Mesodermal cell (in vitro differentiated cells): ENCODE measurements around the gene LILRB5.
"Not testable (repeated sequence)": the region's sequence is repeated elsewhere in the genome, so short reads cannot be mapped to it uniquely, and the experiment has no call there.

Experiments used
- H3K27ac ChIP-seq: 2 replicates; pipeline ENCODE4 v1.7.0; 2013; ENCODE audit warnings: mild to moderate bottlenecking, low read depth, low read length, moderate library complexity; ENCODE audit not compliant: severe bottlenecking
- H3K36me3 ChIP-seq: 2 replicates; pipeline ENCODE4 v1.7.1; 2013; ENCODE audit warnings: mild to moderate bottlenecking, low read length, moderate library complexity; ENCODE audit not compliant: control insufficient read depth, insufficient read depth
- H3K4me1 ChIP-seq: one replicate; pipeline ENCODE4 v1.7.1; 2013; ENCODE audit warnings: mild to moderate bottlenecking, low read length; ENCODE audit not compliant: insufficient read depth, control insufficient read depth, poor library complexity, severe bottlenecking
- H3K4me3 ChIP-seq: 2 replicates; pipeline ENCODE4 v1.7.0; 2013; ENCODE audit warnings: low read length, control low read depth, mild to moderate bottlenecking; ENCODE audit not compliant: insufficient read depth, poor library complexity, severe bottlenecking; ENCODE audit errors: extremely low read depth
- H3K9me3 ChIP-seq: 2 replicates; pipeline ENCODE4 v1.7.1; 2013; ENCODE audit warnings: mild to moderate bottlenecking, low read length, moderate library complexity; ENCODE audit not compliant: control insufficient read depth
- WGBS, 2 experiments: methylation state at CpG; one replicate each; pipeline ENCODE4 v1.1.5; 2013; ENCODE audit warnings: missing lambda C conversion rate in 2 of 2; ENCODE audit not compliant: insufficient coverage in 2 of 2; 5-methylcytosine and 5-hydroxymethylcytosine counted together

Gene LILRB5

DNA sequence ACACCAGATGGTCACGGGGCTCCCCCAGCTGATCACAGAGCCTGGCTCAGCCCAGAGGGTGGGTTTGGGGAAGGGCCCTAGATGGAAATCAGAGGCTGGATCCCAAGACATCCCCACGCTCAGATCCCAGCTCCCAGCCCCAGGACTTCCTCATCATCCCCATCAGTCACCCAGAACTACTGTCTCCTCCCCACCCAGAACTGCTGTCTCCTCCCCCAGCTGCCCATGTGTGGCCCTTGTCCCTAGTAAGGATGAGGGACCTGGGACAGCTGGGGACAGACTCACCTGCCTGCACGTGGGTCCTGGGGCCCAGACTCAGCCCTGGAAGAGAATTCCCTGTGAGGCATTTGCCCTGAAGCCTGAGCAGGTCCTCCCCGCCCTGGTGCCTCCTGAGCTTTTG is 14.8 kb downstream of the LILRB5 start:
- WGBS, 2 experiments: 44% methylated on average over 1 of the region's 4 CpGs; no CpG with 5 or more reads in 1 of the 2 experiments

DNA sequence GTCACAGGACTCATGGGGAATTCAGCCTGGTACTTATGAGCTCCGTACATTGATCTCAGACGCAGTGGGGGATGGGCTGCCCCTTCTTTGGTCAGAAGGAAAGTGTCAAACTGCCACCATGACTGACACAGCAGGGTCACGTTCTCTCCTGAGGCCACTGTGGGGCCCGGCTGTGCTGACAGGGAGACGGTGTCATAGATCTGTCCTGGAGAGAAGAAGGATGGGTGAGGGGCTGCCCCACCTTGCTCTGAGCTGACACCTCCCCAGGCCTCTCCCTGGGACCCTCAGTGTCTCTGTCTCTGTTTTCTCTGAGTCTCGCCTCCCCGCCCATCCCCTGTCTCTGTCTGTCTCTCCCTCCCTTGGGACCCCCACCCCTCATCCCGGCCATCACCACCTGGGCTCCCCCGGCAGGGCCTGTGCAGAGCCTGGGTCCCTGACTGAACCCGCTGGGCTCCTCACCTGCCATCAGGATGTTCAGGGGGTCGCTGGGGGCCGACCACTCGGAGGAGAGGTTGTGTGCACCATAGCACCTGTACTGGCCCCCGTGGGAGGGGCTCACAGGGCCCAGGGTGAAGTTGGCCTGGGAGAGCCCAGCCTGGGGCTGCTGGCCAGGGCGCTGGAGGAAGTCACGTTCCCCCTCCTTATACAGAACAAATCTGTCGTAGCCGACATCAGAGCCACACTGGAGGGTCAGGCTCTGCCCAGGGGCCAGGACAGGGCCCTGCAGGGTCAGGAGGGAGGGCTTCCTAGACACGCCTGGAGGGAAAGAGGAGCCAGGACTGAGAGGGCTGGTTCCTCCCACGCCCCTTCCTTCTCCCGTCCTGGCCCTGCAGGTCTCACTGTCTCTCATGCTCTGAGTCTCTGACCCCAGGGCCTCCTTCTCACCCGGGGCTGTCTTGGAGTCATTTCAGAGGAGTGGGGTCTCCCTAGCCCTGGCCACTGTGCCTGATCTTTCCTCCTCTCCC is 16.4 kb downstream of the LILRB5 start:
- H3K4me3 ChIP-seq, H3K9me3 ChIP-seq, H3K36me3 ChIP-seq, H3K4me1 ChIP-seq, H3K27ac ChIP-seq: not testable (repeated sequence)
- WGBS, 2 experiments: 77 to 81% methylated on average over 5 to 8 of the region's 22 CpGs

More for the DNA sequence above, 14.8 kb downstream of the LILRB5 start:
- H3K4me1 ChIP-seq, H3K36me3 ChIP-seq, H3K27ac ChIP-seq, H3K4me3 ChIP-seq, H3K9me3 ChIP-seq: not testable (repeated sequence)

DNA sequence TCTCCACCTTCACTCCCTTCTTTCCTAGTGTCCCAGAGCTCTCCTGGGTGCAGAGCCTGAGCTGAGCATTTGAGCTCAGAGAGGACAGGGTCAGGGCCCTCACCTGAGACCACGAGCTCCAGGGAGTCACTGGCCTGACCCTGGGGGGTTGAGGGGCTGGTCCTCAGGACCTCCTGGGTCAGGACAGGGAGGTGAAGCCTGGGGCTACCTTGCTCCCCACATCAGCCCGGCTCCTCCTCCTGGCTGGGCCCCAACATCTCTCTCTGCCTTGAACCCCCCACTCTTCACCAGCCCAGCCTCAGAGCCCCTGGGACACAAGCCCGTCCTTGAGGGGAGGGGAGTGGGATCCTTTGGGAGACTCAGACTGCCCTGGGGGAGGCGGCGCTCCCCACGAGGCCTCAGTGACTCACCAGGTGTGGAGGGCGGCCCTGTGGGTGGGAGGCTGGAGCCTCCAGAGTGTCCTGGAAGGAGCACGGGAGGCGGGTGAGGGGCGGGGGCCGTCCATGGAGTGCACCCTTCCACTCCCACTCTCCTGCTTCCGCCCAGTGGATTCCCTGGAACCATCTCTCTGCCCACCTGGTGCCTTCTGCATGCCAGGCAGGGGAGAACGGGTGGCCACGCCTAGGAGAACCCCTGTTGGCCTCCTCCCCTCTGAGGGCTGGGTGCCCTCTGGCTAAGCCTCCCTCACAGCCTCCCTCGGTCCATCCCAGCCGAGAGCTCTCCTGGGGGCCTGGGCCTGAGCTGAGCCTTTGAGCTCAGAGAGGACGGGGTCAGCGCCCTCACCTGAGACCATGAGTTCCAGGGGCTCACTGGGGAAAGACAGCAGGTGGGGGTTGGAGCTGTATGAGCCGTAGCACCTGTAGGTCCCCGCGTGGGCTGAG is 17.3 kb downstream of the LILRB5 start:
- H3K9me3 ChIP-seq, H3K4me3 ChIP-seq, H3K27ac ChIP-seq, H3K36me3 ChIP-seq, H3K4me1 ChIP-seq: not testable (repeated sequence)
- WGBS, 2 experiments: 71 to 76% methylated on average over 6 of the region's 21 CpGs

DNA sequence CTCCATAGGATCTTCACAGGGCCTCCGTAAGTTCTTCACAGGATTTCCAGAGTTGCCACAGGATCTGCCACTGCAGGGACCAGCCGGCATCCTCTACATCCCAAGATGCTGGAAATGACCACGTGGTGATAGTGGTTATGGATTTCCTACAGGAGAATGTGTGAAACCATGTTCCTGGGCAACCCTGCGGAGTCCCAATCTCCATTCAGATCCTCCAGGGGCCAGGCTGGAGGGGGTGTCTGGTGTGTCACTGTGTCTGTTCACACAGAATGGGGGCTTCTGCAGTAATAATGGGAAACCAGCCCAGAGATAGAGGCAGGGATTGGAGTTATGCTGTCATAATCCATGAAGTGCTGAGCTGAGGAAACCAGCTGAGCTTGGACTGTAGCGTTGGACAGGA is 23.1 kb downstream of the LILRB5 start:
- Histone ChIP-seq H3K36me3 (no peaks in the 10 kb centered on the region), H3K9me3 (peaks cover 10% of the 10 kb centered on the region), H3K4me1 (no peaks in the 10 kb centered on the region), H3K4me3 (no peak overlapping the region), H3K27ac (no peak overlapping the region)
- 87 to 92% methylated on average over 2 to 4 of the region's 5 CpGs for WGBS, 2 experiments

DNA sequence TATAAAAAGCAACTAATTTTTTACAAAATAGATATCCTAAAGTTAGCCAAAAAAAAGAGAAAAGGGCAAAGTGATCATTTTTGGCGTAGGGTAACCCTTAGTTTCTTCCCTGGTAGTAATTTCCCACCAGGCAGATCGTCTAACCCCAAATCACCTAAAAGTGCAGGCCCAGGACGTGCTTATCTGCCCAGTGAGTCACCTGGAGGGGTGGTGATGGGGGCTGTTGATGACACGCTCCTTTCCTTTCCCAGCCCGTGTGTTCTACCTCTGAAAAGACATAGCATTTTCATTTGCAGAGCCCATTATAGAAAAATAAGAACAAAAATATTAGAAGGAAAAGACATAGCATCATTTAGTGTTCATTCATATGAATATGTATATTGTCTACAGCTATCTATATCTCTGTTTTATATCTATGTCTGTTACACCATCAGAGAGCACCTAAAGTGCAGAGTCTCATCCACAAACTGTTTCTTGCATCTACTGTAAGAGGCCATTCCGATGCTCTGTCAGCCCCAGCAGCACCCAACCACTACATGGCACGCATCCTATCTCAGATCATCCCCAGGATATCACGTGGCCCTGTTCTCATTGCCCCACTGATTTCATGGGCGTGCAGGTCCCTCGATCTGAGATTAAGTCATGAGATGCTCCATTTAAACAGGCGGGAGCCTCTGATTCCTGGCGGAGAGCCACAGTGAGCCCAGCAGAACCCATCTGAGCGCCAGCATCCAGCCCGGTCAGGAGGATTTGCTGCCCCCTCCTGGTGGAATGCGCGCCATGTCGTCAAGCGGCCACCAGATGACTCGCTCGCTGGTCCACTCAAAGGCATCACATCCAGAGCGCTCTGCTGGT is 25.8 kb downstream of the LILRB5 start:
- no peaks in the 10 kb centered on the region for H3K36me3 ChIP-seq
- WGBS, 2 experiments: 15 to 16% methylated on average over 16 of the region's 21 CpGs
- H3K4me1 ChIP-seq: no peaks in the 10 kb centered on the region
- peaks cover 18% of the 10 kb centered on the region for H3K9me3 ChIP-seq
- no peak overlapping the region for H3K27ac ChIP-seq
- H3K4me3 ChIP-seq: no peak overlapping the region

DNA sequence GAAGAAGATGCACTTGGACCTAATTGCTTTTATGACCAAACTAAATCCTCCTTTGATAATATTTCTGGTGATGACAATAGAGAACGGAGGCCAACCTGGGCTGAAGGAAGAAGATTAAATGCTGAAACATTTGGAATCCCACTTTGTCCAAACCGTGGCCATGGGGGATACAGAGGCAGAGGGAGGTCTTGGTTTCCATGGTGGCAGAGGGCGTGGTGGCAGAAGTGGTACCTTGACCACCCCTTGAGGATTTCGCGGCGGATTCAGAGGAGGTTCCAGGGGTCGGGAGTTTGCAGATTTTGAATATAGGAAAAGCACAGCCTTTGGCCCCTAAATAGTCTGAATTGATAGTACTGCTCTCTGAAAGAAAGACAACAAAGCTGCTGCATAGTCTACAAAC is 27.0 kb downstream of the LILRB5 start:
- no peak overlapping the region for H3K27ac ChIP-seq
- H3K9me3 ChIP-seq: peaks cover 18% of the 10 kb centered on the region
- no peaks in the 10 kb centered on the region for H3K36me3 ChIP-seq
- no peaks in the 10 kb centered on the region for H3K4me1 ChIP-seq
- WGBS, 2 experiments: 90 to 91% methylated on average over 7 of the region's 7 CpGs
- no peak overlapping the region for H3K4me3 ChIP-seq

DNA sequence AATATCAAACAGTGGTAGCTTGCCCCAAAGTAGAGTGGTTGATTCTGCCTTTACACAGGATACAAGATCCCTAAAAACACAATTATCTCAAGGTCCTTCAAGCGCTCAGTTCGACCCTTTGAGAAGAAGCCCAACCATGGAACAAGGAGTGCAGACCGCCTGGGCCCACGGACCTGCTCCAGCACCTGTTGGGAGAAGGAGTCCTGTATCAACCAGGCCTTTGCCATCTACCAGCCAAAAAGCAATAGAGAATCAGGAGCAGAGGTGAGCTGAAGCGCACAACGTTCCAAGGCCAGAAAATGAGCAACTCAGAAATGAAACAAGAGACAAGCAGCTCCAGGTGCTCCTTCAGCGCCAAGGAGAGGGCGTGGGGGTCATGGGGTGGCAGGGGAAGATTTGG is 27.9 kb downstream of the LILRB5 start:
- no peak overlapping the region for H3K27ac ChIP-seq
- peaks cover 11% of the 10 kb centered on the region for H3K9me3 ChIP-seq
- 90 to 95% methylated on average over 6 of the region's 8 CpGs for WGBS, 2 experiments

DNA sequence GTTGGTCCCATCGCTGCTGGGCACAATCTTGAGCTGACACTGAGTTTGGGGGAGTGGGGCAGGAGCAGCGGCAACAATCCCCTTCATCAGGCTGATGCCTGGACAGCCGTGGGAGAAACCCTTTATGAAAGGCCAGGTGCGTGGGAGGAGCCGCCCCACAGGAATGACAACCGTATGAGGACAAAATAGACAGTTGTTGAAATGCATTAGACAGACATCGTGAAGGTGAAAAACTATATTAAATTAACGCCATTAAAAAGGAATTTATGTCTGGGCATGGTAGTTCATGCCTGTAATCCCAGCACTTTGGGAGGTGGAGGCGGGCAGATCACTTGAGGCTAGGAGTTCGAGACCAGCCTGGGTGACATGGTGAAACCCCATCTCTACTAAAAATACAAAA is 32.5 kb downstream of the LILRB5 start:
- WGBS, 2 experiments: 82 to 95% methylated on average over 3 to 7 of the region's 10 CpGs
- not testable (repeated sequence) for H3K4me1 ChIP-seq, H3K36me3 ChIP-seq, H3K27ac ChIP-seq, H3K4me3 ChIP-seq
- peaks cover 11% of the 10 kb centered on the region for H3K9me3 ChIP-seq

More for the DNA sequence above, 27.9 kb downstream of the LILRB5 start:
- Histone ChIP-seq H3K4me3 (no peak overlapping the region), H3K4me1 (no peaks in the 10 kb centered on the region), H3K36me3 (no peaks in the 10 kb centered on the region)

DNA sequence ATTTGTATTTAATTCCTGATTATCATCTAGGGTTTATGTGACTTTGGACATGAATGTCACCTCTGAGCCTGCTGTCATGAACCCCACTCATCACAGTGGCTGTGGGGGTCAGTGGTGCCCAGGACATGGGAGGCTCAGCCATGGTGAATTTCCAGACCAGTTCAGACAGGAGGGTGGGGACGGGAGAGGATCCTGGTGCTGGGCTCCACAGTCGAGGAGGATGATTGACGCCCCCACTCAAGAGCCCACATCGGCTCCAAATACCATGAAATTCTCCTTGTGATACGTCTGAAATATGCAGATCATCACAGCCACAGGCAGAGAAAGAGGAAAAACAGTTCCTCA is 33.2 kb downstream of the LILRB5 start:
- 95% methylated on average over 3 of the region's 5 CpGs; no CpG with 5 or more reads in 1 of the 2 experiments for WGBS, 2 experiments
- not testable (repeated sequence) for H3K9me3 ChIP-seq, H3K36me3 ChIP-seq, H3K4me1 ChIP-seq, H3K4me3 ChIP-seq, H3K27ac ChIP-seq

DNA sequence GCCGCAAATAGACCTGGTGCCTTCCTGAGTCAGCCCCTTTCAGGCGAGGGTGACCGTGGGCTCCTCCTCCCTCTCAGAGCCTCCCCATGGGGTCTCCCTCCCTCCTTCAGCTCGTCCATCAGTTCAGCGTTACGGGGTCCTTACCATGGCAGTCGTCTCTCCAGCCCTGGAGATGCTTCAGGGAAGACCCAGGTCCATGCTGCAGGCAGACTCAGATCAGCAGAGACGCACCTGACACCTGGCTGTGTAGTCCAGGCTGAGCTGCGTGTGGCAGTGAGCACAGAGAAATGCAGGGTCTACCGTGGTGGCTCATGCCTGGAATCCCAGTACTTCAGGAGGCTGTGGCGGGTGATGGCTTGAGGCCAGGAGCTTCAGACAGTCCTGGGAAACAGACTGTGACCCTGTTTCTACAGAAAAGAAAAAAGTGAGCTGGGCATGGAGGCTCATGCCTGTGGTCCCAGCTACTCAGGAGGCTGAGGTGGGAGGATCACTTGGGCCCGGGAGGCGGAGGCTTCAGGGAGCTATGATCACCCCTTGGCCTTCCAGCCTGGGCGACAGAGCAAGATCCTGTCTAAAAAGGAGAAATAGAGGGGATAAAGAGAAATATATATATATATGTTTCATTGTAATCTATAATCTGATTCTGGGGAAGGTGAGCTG is 33.7 kb downstream of the LILRB5 start:
- not testable (repeated sequence) for H3K36me3 ChIP-seq, H3K9me3 ChIP-seq, H3K4me3 ChIP-seq, H3K4me1 ChIP-seq, H3K27ac ChIP-seq
- 69 to 81% methylated on average over 5 to 7 of the region's 14 CpGs for WGBS, 2 experiments
